SK-N-MC (cell line): ENCODE measurements around the gene TRPC4AP.

Source experiments
- EZH2 ChIP-seq: fragments of 200-600 bp; sonication (generic); IDR thresholded peaks from one replicate; pipeline ENCODE4 v1.6.1; 2017; ENCODE audit warnings: antibody characterized with exemption
- FOXP2 ChIP-seq: optimal IDR thresholded peaks from 2 replicates; pipeline ENCODE3; 2011; ENCODE audit warnings: mild to moderate bottlenecking, moderate library complexity; ENCODE audit not compliant: insufficient read depth; ENCODE audit errors: extremely low read length, control extremely low read depth
- POLR2AphosphoS5 ChIP-seq: IDR thresholded peaks from 2 replicates; pipeline ENCODE4 v1.6.1; 2012; ENCODE audit warnings: mild to moderate bottlenecking, low read depth, low read length, borderline replicate concordance

DNA sequence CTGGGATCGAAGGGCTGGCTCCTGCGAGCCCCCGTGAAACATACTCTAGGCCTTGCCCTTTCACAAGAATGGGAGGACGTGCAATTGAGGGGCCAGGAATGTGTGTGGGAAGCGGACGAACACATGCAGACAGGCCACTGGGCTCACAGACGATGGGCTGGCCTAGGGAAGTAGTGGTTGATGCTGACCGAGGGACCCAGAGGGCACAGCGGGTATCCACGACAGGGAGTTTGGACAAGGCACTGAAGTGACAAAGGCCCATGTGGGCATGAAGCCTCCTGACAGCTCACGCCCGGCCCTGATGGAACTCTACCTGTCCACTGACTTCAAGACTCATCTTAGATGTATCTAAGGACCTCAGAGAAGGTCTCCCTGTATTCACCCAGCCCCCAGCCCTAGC, 84.7 kb downstream of the TRPC4AP start:
- TF ChIP-seq EZH2 (no peak), FOXP2 (no peak), POLR2AphosphoS5 (no peak)
